Activated T-cell treated with anti-CD3 and anti-CD28 coated beads, Interleukin-2, amount 50 U/mL, for 4 hours (primary cell): ENCODE measurements around the gene C2orf76. TPM values are rescaled to one million over a fixed set of nuclear protein-coding genes. Genes with fewer than 3 reads are reported as not detected.
"Not testable (repeated sequence)": the region's sequence is repeated elsewhere in the genome, so short reads cannot be mapped to it uniquely, and the experiment has no call there.

Experiments
- ATAC-seq, 2 donors: fragments of 200-7000 bp; cut with Tn5 transposase; one replicate each; pipeline ENCODE4 v1.10.0; 2021
- DNase-seq: peaks from one replicate; pipeline ENCODE4 v3.0.0-alpha.2; 2020
- H3K27me3 Mint-ChIP-seq: one replicate; pipeline ENCODE4 v1.8.0; 2021; ENCODE audit warnings: low read depth, mixed read lengths
- H3K36me3 Mint-ChIP-seq: one replicate; pipeline ENCODE4 v1.8.0; 2022; ENCODE audit warnings: mixed read lengths; ENCODE audit not compliant: insufficient read depth
- H3K4me1 Mint-ChIP-seq: one replicate; pipeline ENCODE4 v1.8.0; 2021; ENCODE audit warnings: low read depth, mixed read lengths
- H3K4me3 Mint-ChIP-seq: one replicate; pipeline ENCODE4 v1.8.0; 2021; ENCODE audit warnings: mild to moderate bottlenecking, moderate library complexity, mixed read lengths
- H3K9me3 Mint-ChIP-seq: one replicate; pipeline ENCODE4 v1.8.0; 2021; ENCODE audit warnings: mixed read lengths
- total RNA-seq, 3 donors: library from RNA; stranded (reverse); gene quantifications; one replicate each; pipeline ENCODE4 v1.2.1, GENCODE V29; 2021

Gene C2orf76
- total RNA-seq, 3 donors from 2014 or later, result 10.7 to 12.6 (median 10.9) TPM

DNA sequence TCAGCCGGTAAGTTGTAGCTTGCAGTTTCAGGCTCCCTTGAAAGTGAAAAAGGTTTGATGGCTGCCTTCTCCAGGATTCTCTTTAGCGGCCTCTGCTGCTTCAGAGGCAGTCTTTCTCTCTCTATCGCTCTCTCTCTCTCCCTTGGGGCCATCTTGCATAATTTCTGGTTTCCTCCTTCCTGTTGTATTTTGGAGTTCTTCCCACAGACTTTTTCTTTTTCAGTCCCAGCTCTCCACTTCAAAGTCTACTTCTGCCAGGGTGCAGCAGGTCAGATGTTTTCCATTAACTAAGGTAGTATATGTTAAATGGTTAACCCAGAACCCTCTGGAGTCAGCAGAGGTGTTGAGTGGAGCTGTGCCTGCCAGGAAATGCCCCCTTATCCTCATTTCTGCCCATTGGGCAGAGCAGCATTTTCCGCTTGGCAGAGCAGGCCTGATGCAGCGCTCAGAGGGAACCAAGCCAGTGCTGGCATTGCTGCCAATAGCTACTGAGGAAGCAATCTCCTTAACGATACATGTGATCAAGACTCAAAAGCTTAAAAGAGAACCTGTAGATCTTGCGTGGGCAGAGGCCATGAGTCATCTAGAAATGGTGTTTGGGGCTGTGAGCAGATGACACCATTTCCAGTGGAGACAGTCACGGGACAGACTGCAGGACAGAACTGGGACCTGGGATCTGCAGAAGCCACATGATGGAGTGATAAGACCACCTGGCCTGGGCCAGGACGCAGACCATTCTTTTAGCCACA lies 20.9 kb upstream of the C2orf76 start:
- Mint-ChIP-seq H3K4me3 (no peak overlapping the region), H3K4me1 (peaks cover 5% of the 10 kb centered on the region), H3K36me3 (no peaks in the 10 kb centered on the region), H3K27me3 (no peaks in the 10 kb centered on the region), H3K9me3 (no peaks in the 10 kb centered on the region)
- ATAC-seq, result peak; percentile 34 to 48
- DNase-seq, result peak; percentile 10

- no peaks in the 10 kb centered on the region for H3K9me3 Mint-ChIP-seq
- peaks cover 5% of the 10 kb centered on the region for H3K4me1 Mint-ChIP-seq
- H3K36me3 Mint-ChIP-seq, result no peaks in the 10 kb centered on the region
- no peak overlapping the region for H3K4me3 Mint-ChIP-seq
- no peak for DNase-seq
- H3K27me3 Mint-ChIP-seq, result peaks cover 1% of the 10 kb centered on the region
- no peak for ATAC-seq
These were observed 18.8 kb upstream of the C2orf76 start for GRCh38 chr2:119385466-119385865.

DNA sequence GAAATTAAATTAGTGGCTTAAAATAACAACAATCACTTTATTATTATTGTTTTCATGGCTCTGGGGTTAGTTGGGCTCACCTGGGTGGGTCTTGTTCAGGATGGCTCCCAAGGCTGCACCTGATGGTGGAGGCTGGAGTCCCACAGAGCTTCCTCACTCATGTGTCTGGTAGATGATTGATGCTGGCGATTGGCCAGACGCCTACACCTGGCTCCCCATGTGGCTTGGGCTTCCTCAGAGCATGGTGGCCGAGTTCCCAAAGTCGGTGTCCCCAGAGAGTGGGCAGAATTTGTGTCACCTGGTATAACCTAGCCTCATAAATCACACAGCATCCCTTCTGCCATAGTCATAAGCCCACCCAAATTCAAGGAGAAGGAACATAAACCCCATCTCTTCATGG lies 18.3 kb upstream of the C2orf76 start:
- DNase-seq, result no peak
- peaks cover 5% of the 10 kb centered on the region for H3K4me1 Mint-ChIP-seq
- H3K4me3 Mint-ChIP-seq, result no peak overlapping the region
- ATAC-seq, result no peak
- no peaks in the 10 kb centered on the region for H3K36me3 Mint-ChIP-seq
- peaks cover 1% of the 10 kb centered on the region for H3K27me3 Mint-ChIP-seq
- H3K9me3 Mint-ChIP-seq, result no peaks in the 10 kb centered on the region

GRCh38 chr2:119383410-119384140 lies 16.9 kb upstream of the C2orf76 start:
- H3K36me3 Mint-ChIP-seq, result no peaks in the 10 kb centered on the region
- H3K4me3 Mint-ChIP-seq, result no peak overlapping the region
- H3K4me1 Mint-ChIP-seq, result peaks cover 5% of the 10 kb centered on the region
- no peak for DNase-seq
- H3K9me3 Mint-ChIP-seq, result no peaks in the 10 kb centered on the region
- H3K27me3 Mint-ChIP-seq, result peaks cover 1% of the 10 kb centered on the region
- no peak for ATAC-seq

- H3K4me3 Mint-ChIP-seq, result no peak overlapping the region
- H3K36me3 Mint-ChIP-seq, result peaks cover 21% of the 10 kb centered on the region
- H3K27me3 Mint-ChIP-seq, result peaks cover 1% of the 10 kb centered on the region
- peaks cover 5% of the 10 kb centered on the region for H3K9me3 Mint-ChIP-seq
- no peak for DNase-seq
- no peak for ATAC-seq
- no peaks in the 10 kb centered on the region for H3K4me1 Mint-ChIP-seq
These were observed 11.9 kb upstream of the C2orf76 start for GRCh38 chr2:119378566-119378965.

GRCh38 chr2:119377993-119378345 lies 11.3 kb upstream of the C2orf76 start:
- Mint-ChIP-seq H3K27me3 (peaks cover 1% of the 10 kb centered on the region), H3K36me3 (peaks cover 27% of the 10 kb centered on the region), H3K9me3 (peaks cover 5% of the 10 kb centered on the region), H3K4me1 (no peaks in the 10 kb centered on the region), H3K4me3 (no peak overlapping the region)
- DNase-seq, result no peak
- no peak for ATAC-seq

GRCh38 chr2:119377294-119377992 lies 10.8 kb upstream of the C2orf76 start:
- no peak for DNase-seq
- ATAC-seq, result no peak
- H3K27me3 Mint-ChIP-seq, result peaks cover 1% of the 10 kb centered on the region
- peaks cover 32% of the 10 kb centered on the region for H3K36me3 Mint-ChIP-seq
- no peaks in the 10 kb centered on the region for H3K4me1 Mint-ChIP-seq
- H3K4me3 Mint-ChIP-seq, result no peak overlapping the region
- peaks cover 5% of the 10 kb centered on the region for H3K9me3 Mint-ChIP-seq

GRCh38 chr2:119376810-119377209 lies 10.2 kb upstream of the C2orf76 start:
- H3K4me1 Mint-ChIP-seq, result no peaks in the 10 kb centered on the region
- DNase-seq (no peak), ATAC-seq (no peak)
- no peak overlapping the region for H3K4me3 Mint-ChIP-seq
- H3K9me3 Mint-ChIP-seq, result peaks cover 5% of the 10 kb centered on the region
- peaks cover 37% of the 10 kb centered on the region for H3K36me3 Mint-ChIP-seq
- H3K27me3 Mint-ChIP-seq, result no peaks in the 10 kb centered on the region

- H3K4me1 Mint-ChIP-seq, DNase-seq, H3K4me3 Mint-ChIP-seq, H3K27me3 Mint-ChIP-seq, ATAC-seq, H3K9me3 Mint-ChIP-seq: not testable (repeated sequence)
- H3K36me3 Mint-ChIP-seq, result peaks cover 37% of the 10 kb centered on the region
These were observed 9.8 kb upstream of the C2orf76 start for GRCh38 chr2:119376406-119376805.

DNA sequence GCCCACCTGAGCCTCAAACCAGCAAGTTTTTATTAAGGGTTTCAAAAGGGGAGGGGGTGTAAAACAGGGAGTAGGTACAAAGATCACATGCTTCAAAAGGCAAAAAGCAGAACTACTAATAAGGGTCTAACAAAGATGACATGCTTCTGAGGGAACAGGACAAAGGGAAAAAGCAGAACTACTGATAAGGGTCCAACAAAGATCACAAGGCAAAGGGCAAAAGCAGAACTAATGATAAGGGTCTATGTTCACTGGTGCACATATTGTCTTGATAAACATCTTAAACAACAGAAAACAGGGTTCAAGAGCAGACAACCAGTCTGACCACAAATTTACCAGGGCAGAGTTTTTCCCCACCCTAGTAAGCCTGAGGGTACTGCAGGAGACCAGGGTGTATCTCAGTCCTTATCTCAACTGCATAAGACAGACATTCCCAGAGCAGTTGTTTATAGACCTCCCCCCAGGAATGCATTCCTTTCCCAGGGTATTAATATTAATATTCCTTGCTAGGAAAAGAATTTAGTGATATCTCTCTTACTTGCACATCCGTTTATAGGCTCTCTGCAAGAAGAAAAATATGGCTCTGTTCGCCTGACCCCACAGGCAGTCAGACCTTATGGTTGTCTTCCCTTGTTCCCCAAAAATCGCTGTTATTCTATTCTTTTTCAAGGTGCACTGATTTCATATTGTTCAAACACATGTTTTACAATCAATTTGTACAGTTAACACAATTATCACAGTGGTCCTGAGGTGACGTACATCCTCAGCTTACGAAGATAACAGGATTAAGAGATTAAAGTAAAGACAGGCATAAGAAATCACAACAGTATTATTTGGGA lies 7.5 kb upstream of the C2orf76 start:
- ATAC-seq, H3K27me3 Mint-ChIP-seq, H3K4me1 Mint-ChIP-seq, H3K9me3 Mint-ChIP-seq, DNase-seq, H3K4me3 Mint-ChIP-seq: not testable (repeated sequence)
- H3K36me3 Mint-ChIP-seq, result peaks cover 49% of the 10 kb centered on the region

DNA sequence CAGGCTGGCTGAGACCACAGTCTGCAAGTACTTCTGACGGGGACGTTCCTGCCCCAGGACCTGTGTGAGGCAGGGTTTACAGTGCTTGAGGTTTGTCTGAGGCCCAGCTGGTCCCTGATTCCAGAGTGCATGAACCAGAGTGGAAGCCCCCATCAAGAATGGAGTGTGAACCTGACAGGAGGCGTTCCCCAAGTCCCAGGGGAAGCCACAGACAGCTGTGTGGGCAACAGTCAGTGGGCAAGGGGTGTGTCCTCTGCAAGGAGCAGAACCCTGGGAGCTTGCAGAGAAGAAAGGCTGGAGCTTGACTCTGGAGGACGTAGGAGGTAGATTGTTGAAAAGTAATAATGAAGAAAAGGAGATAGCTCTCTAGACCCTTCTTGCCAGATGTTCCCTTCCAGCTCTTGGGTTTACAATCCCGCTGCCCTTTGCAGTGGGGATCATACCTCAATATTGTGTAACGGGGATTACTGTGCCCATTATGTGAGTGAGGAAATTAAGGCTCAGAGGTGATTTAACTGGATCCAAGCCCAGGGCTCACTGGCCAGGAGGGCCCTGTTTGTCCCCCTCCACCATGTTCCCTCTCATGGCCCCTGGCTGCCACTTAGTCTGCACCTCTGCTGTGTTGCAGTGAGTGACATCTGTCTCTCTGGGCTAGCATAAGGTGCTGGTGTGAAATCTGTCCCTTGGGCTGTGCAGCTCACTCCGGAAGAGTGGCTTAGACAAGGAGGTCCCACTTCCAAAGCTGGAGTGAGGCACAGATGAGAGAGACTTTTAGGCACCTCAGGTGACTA lies 6.3 kb upstream of the C2orf76 start:
- no peaks in the 10 kb centered on the region for H3K27me3 Mint-ChIP-seq
- ATAC-seq, result no peak
- H3K36me3 Mint-ChIP-seq, result peaks cover 55% of the 10 kb centered on the region
- H3K9me3 Mint-ChIP-seq, result peaks cover 5% of the 10 kb centered on the region
- no peak for DNase-seq
- H3K4me3 Mint-ChIP-seq, result no peak overlapping the region
- H3K4me1 Mint-ChIP-seq, result peaks cover 12% of the 10 kb centered on the region

DNA sequence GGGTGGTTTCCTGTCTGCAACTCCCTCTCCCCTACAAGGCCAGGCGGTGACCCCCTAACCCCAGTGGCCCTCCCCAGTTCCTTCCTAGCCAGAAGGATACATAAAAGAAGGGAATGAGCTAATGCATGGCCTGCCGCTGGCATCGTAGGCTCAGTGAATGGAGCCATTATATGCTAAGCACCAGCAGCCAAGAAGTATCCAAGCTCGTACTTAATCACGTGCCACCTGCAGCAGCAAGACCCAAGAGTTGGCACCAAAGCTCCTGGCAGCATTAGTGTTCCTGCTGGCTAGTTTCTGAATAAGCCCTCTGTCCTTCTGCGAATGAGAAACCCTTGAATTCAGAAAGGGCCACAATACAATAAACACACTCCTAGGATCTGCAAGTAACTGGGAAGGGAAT lies 4.5 kb upstream of the C2orf76 start:
- Mint-ChIP-seq H3K27me3 (no peaks in the 10 kb centered on the region), H3K4me3 (no peak overlapping the region), H3K4me1 (peaks cover 15% of the 10 kb centered on the region), H3K9me3 (peaks cover 5% of the 10 kb centered on the region), H3K36me3 (peaks cover 58% of the 10 kb centered on the region)
- DNase-seq, result no peak
- no peak for ATAC-seq

- H3K4me3 Mint-ChIP-seq, result no peak overlapping the region
- DNase-seq (no peak), ATAC-seq (no peak)
These were observed 3.2 kb upstream of the C2orf76 start for GRCh38 chr2:119369845-119370244.

More at GRCh38 chr2:119369845-119370244, 3.2 kb upstream of the C2orf76 start:
- peaks cover 50% of the 10 kb centered on the region for H3K36me3 Mint-ChIP-seq
- H3K27me3 Mint-ChIP-seq, result no peaks in the 10 kb centered on the region
- H3K9me3 Mint-ChIP-seq, result peaks cover 5% of the 10 kb centered on the region
- peaks cover 28% of the 10 kb centered on the region for H3K4me1 Mint-ChIP-seq
